H1 (cell line): ENCODE data around the gene SECISBP2L. TPM values are rescaled to one million over a fixed set of nuclear protein-coding genes. Genes with fewer than 3 reads are reported as not detected.

Source experiments
- CTCF ChIA-PET: fragments of 300-600 bp; sonication (Branson Sonifier 250); formaldehyde crosslinking; loops from one replicate; lab custom pipeline; 2021; ENCODE audit not compliant: partially characterized antibody; lab: Charles Lee
- POLR2A ChIA-PET: fragments of 300-600 bp; sonication (Branson Sonifier 250); formaldehyde crosslinking; loops from one replicate; lab custom pipeline; 2021; ENCODE audit warnings: inconsistent platforms; ENCODE audit not compliant: partially characterized antibody; lab: Charles Lee
- DNase-seq, 2 experiments: peaks; one replicate each; pipeline versions ENCODE4 v3.0.0 to v3.0.0-alpha.2; 2010 to 2022; ENCODE audit warnings: low spot score in 2 of 2, low read depth in 1 of 2, mixed read lengths in 1 of 2
- FAIRE-seq: peaks from 2 replicates; lab custom pipeline; 2011; peaks lifted over from hg19 to GRCh38; lab: Jason Lieb, UNC
- H2AFZ ChIP-seq: 2 replicates; pipeline ENCODE4 v1.8.1; 2012; ENCODE audit warnings: low read length, inconsistent platforms
- H2AK5ac ChIP-seq: 2 replicates; pipeline ENCODE4 v1.6.1; 2013; ENCODE audit warnings: low read depth, low read length
- H2BK120ac ChIP-seq: replicated peaks from 2 replicates; pipeline ENCODE3; 2013; ENCODE audit warnings: low read depth, low read length, inconsistent platforms
- H2BK12ac ChIP-seq: 2 replicates; pipeline ENCODE4 v1.6.1; 2013; ENCODE audit warnings: low read depth, low read length
- H2BK15ac ChIP-seq: 2 replicates; pipeline ENCODE4 v1.6.1; 2013; ENCODE audit warnings: low read length
- H2BK20ac ChIP-seq: 2 replicates; pipeline ENCODE4 v1.6.1; 2013; ENCODE audit warnings: low read length
- H2BK5ac ChIP-seq: 2 replicates; pipeline ENCODE4 v1.6.1; 2013; ENCODE audit warnings: low read depth, low read length
- H3K14ac ChIP-seq: 2 replicates; pipeline ENCODE4 v1.6.1; 2013; ENCODE audit warnings: inconsistent platforms; ENCODE audit not compliant: insufficient read length
- H3K18ac ChIP-seq: 2 replicates; pipeline ENCODE4 v1.6.1; 2013; ENCODE audit warnings: low read length; ENCODE audit errors: extremely low read depth
- H3K23ac ChIP-seq: 2 replicates; pipeline ENCODE4 v1.6.1; 2013; ENCODE audit warnings: inconsistent platforms; ENCODE audit not compliant: insufficient read length
- H3K23me2 ChIP-seq: 2 replicates; pipeline ENCODE4 v1.6.1; 2013; ENCODE audit warnings: low read depth, low read length
- H3K27ac ChIP-seq: 2 replicates; pipeline ENCODE4 v1.6.1; 2011; ENCODE audit warnings: low read depth, low read length, inconsistent platforms
- H3K27me3 ChIP-seq, 4 experiments: replicated peaks in 1 of 4; 1 replicate in 1 of 4; 2 replicates in 3 of 4; pipeline versions ENCODE4 v1.6.1 to v1.8.1; 2011 to 2013; ENCODE audit warnings: low read length in 3 of 4, mild to moderate bottlenecking in 3 of 4, inconsistent platforms in 2 of 4, mixed read lengths in 2 of 4, moderate library complexity in 1 of 4; ENCODE audit not compliant: control insufficient read depth in 3 of 4, insufficient read depth in 3 of 4; ENCODE audit errors: extremely low read depth in 1 of 4
- H3K36me3 ChIP-seq, 4 experiments: 2 replicates each; pipeline versions ENCODE4 v1.6.1 to v1.8.1; 2011 to 2013; ENCODE audit warnings: mild to moderate bottlenecking in 4 of 4, low read length in 3 of 4, moderate library complexity in 2 of 4, control low read depth in 1 of 4, inconsistent platforms in 1 of 4; ENCODE audit not compliant: insufficient read depth in 4 of 4, control insufficient read depth in 2 of 4
- H3K4ac ChIP-seq: replicated peaks from 2 replicates; pipeline ENCODE3; 2013; ENCODE audit warnings: low read length, low read depth, mixed read lengths, inconsistent platforms; ENCODE audit not compliant: insufficient read length
- H3K4me1 ChIP-seq, 4 experiments: replicated peaks in 1 of 4; 1 replicate in 1 of 4; 2 replicates in 3 of 4; pipeline versions ENCODE4 v1.6.1 to v1.8.1; 2011 to 2013; ENCODE audit warnings: low read length in 3 of 4, inconsistent platforms in 2 of 4, mixed read lengths in 1 of 4; ENCODE audit not compliant: insufficient read depth in 4 of 4, control insufficient read depth in 3 of 4
- H3K4me2 ChIP-seq, 2 experiments: 2 replicates each; pipeline versions ENCODE4 v1.6.1 to v1.8.1; 2011 to 2013; ENCODE audit warnings: low read depth in 2 of 2, low read length in 2 of 2, control low read depth in 1 of 2, inconsistent platforms in 1 of 2, mild to moderate bottlenecking in 1 of 2; ENCODE audit not compliant: insufficient read depth in 1 of 2
- H3K4me3 ChIP-seq, 4 experiments: fragments of 200-600, 300-600 bp in 1 of 4; sonication (generic), shearing (Covaris generic), sonication (Bioruptor Twin) in 1 of 4; 2 replicates each; pipeline versions ENCODE4 v1.5.1 to v1.8.1; 2011 to 2016; ENCODE audit warnings: low read length in 4 of 4, low read depth in 3 of 4, control low read depth in 2 of 4, inconsistent platforms in 2 of 4, mild to moderate bottlenecking in 2 of 4, mixed read lengths in 1 of 4, moderate library complexity in 1 of 4; ENCODE audit not compliant: insufficient read depth in 2 of 4; ENCODE audit errors: extremely low read depth in 1 of 4
- H3K56ac ChIP-seq: replicated peaks from 2 replicates; pipeline ENCODE3; 2013; ENCODE audit warnings: low read depth, mild to moderate bottlenecking, mixed read lengths, low read length, inconsistent platforms; ENCODE audit not compliant: insufficient read length
- H3K79me1 ChIP-seq: 2 replicates; pipeline ENCODE4 v1.6.1; 2013; ENCODE audit warnings: low read depth, low read length, control low read depth
- H3K79me2 ChIP-seq, 2 experiments: 2 replicates each; pipeline versions ENCODE4 v1.6.1 to v1.8.1; 2012 to 2013; ENCODE audit warnings: low read length in 2 of 2, mild to moderate bottlenecking in 2 of 2, inconsistent platforms in 1 of 2; ENCODE audit not compliant: insufficient read depth in 2 of 2, control insufficient read depth in 1 of 2
- H3K9ac ChIP-seq, 4 experiments: replicated peaks in 1 of 4; 1 replicate in 1 of 4; 2 replicates in 3 of 4; pipeline versions ENCODE4 v1.6.1 to v1.8.1; 2011 to 2013; ENCODE audit warnings: low read depth in 3 of 4, low read length in 3 of 4, control low read depth in 2 of 4, mild to moderate bottlenecking in 2 of 4, moderate library complexity in 2 of 4, inconsistent platforms in 1 of 4; ENCODE audit errors: extremely low read depth in 1 of 4
- H3K9me3 ChIP-seq, 2 experiments: 2 replicates each; pipeline versions ENCODE4 v1.6.1 to v1.8.1; 2012 to 2013; ENCODE audit warnings: mild to moderate bottlenecking in 2 of 2, moderate library complexity in 2 of 2, control low read depth in 1 of 2, inconsistent platforms in 1 of 2, low read depth in 1 of 2, low read length in 1 of 2, mixed read lengths in 1 of 2; ENCODE audit not compliant: insufficient read depth in 2 of 2
- H4K20me1 ChIP-seq, 2 experiments: replicated peaks in 1 of 2; 2 replicates each; pipeline versions ENCODE3 to v1.8.1; 2011 to 2013; ENCODE audit warnings: inconsistent platforms in 2 of 2, low read length in 2 of 2, mild to moderate bottlenecking in 1 of 2; ENCODE audit not compliant: insufficient read depth in 2 of 2, control insufficient read depth in 1 of 2
- H4K5ac ChIP-seq: 2 replicates; pipeline ENCODE4 v1.6.1; 2013; ENCODE audit warnings: low read length, low read depth, mixed read lengths, inconsistent platforms; ENCODE audit not compliant: insufficient read length
- H4K8ac ChIP-seq: 2 replicates; pipeline ENCODE4 v1.8.0; 2013; ENCODE audit warnings: mild to moderate bottlenecking, moderate library complexity, low read length, inconsistent platforms; ENCODE audit not compliant: insufficient read depth; ENCODE audit errors: extremely low read depth
- H4K91ac ChIP-seq: replicated peaks from 2 replicates; pipeline ENCODE3; 2013; ENCODE audit warnings: low read length, mixed read lengths, inconsistent platforms; ENCODE audit not compliant: insufficient read length
- BRCA1 ChIP-seq: IDR thresholded peaks from 2 replicates; pipeline ENCODE4 v1.6.1; 2012; ENCODE audit warnings: low read depth, low read length, improper control_type of control experiment
- EZH2 ChIP-seq: fragments of 200-600 bp; sonication (generic); IDR thresholded peaks from 2 replicates; pipeline ENCODE4 v1.7.1; 2012; ENCODE audit warnings: low read depth, mild to moderate bottlenecking, moderate library complexity, low read length, inconsistent platforms; ENCODE audit not compliant: severe bottlenecking
- GTF2F1 ChIP-seq: IDR thresholded peaks from 2 replicates; pipeline ENCODE4 v1.6.1; 2012; ENCODE audit warnings: low read depth, low read length, improper control_type of control experiment, borderline replicate concordance
- MAX ChIP-seq: IDR thresholded peaks from 2 replicates; pipeline ENCODE4 v1.6.1; 2012; ENCODE audit warnings: inconsistent platforms
- NANOG ChIP-seq: IDR thresholded peaks from 2 replicates; pipeline ENCODE4 v1.6.1; 2011; ENCODE audit warnings: low read length, low read depth, mild to moderate bottlenecking, inconsistent platforms; ENCODE audit not compliant: insufficient read depth, poor library complexity, severe bottlenecking
- SIX5 ChIP-seq: IDR thresholded peaks from 2 replicates; pipeline ENCODE4 v1.6.1; 2011; ENCODE audit warnings: mild to moderate bottlenecking, low read depth, low read length
- TCF12 ChIP-seq: IDR thresholded peaks from 2 replicates; pipeline ENCODE4 v1.6.1; 2011; ENCODE audit warnings: low read depth, mild to moderate bottlenecking, low read length
- WGBS, 2 experiments: shearing (Covaris generic) in 1 of 2; methylation state at CpG; one replicate each; pipeline versions ENCODE4 v1.1.6 to v1.1.7; 2013 to 2015; ENCODE audit warnings: low lambda C conversion rate in 2 of 2, mixed read lengths in 2 of 2, inconsistent platforms in 1 of 2, low coverage in 1 of 2, missing lambda C conversion rate in 1 of 2; ENCODE audit not compliant: insufficient replicate concordance in 2 of 2, insufficient coverage in 1 of 2, insufficient read length in 1 of 2; ENCODE audit errors: extremely low coverage in 1 of 2, missing lambda C conversion rate in 1 of 2; 5-methylcytosine and 5-hydroxymethylcytosine counted together
- polyA plus RNA-seq, 7 experiments: library from polyadenylated mRNA; depleted of rRNA in 3 of 7; stranded (reverse) in 5 of 7; unstranded in 2 of 7; fragments of >200 nt in 5 of 7; fragments of 200-250 nt in 2 of 7; gene quantifications; 1 replicate in 5 of 7; 2 replicates in 1 of 7; 4 replicates in 1 of 7; pipeline versions ENCODE4 v1.2.1 to v1.2.3, GENCODE V29; 2011 to 2013; ENCODE audit warnings: missing spikeins in 2 of 7, mixed read lengths in 2 of 7
- total RNA-seq: library from RNA; stranded (reverse); fragmentation: NEBNext Ultra II Directional; extraction: Animal tissue kit (Norgen Biotek cat#: 25700); gene quantifications from 2 replicates; pipeline ENCODE4 v1.2.1, GENCODE V29; 2021

The SECISBP2L gene
- total and polyA plus RNA-seq, 2 of the 8 experiments (the other 6 are each of a cell fraction or from before 2014, with no cell fraction given), result 7.6 to 22.8 TPM

DNA sequence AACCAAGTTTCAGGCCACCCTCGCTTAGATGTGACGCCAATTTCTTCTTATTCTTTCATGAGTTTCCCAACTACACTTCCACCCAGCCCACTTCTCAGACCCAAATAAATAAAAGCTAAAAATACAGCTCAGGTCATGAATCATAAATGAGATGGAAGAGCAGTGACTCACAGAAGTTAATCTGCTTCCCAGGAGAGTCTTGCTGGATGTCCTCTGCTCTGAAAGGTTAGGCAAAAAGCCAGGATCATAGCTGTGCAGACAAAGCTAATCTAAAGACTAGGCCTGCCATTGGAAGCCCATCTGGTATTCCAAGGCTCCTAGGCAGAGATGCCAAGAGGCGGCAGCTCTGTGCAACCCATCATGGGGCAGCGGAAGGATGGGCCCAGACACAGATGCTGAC, 106.6 kb downstream of the SECISBP2L start:
- 90% methylated on average over 4 of the region's 4 CpGs; no CpG with 5 or more reads in 1 of the 2 experiments for WGBS, 2 experiments
- Histone ChIP-seq H4K8ac (no peak overlapping the region), H3K79me2 (no peaks in the 10 kb centered on the region), H3K4ac (no peak overlapping the region), H3K4me1 (no peaks in the 10 kb centered on the region), H2BK20ac (no peak overlapping the region), H3K18ac (no peak overlapping the region), H3K56ac (no peak overlapping the region), H2BK120ac (no peak overlapping the region), H3K9ac (no peak overlapping the region), H3K4me2 (no peak overlapping the region), H3K4me3 (no peak overlapping the region), H2BK15ac (no peak overlapping the region), H3K23ac (no peak overlapping the region), H4K20me1 (no peaks in the 10 kb centered on the region), H3K27me3 (no peaks in the 10 kb centered on the region; a peak in 1 of 7 replicates), H3K36me3 (no peaks in the 10 kb centered on the region), H4K91ac (no peak overlapping the region), H2BK12ac (no peak overlapping the region), H3K27ac (no peak overlapping the region), H3K79me1 (no peaks in the 10 kb centered on the region), H2BK5ac (no peak overlapping the region), H3K23me2 (no peaks in the 10 kb centered on the region), H2AFZ (no peak overlapping the region), H3K14ac (no peak overlapping the region), H3K9me3 (no peaks in the 10 kb centered on the region), H2AK5ac (no peak overlapping the region), H4K5ac (no peak overlapping the region)
- CTCF ChIA-PET, result interaction anchor here (1.0 to 1.7 kb wide), 2 partner anchors 15 to 78 kb away, joined by 4 read pairs; no protein-coding TSS in a partner anchor
- TF ChIP-seq MAX (no peak), TCF12 (no peak), SIX5 (no peak), NANOG (no peak), BRCA1 (no peak), GTF2F1 (no peak), EZH2 (no peak)
- FAIRE-seq (no peak), DNase-seq (no peak)
- POLR2A ChIA-PET, result interaction anchor here (1.2 kb wide), 1 partner anchor 24 kb away, joined by 4 read pairs; the partner anchor contains the start of gene SHC4
